GM06990 (cell line): ENCODE data around the gene GNG11.

Experiments
- DNase-seq: peaks from one replicate; pipeline ENCODE4 v3.0.0-alpha.2; 2011; ENCODE audit not compliant: insufficient read length; ENCODE audit errors: extremely low read depth
- H3K27me3 ChIP-seq: replicated peaks from 2 replicates; pipeline ENCODE4 v1.6.0; 2011; ENCODE audit warnings: low read length; ENCODE audit not compliant: control insufficient read depth, insufficient read depth
- H3K36me3 ChIP-seq: 2 replicates; pipeline ENCODE4 v1.5.1; 2011; ENCODE audit warnings: low read length; ENCODE audit not compliant: control insufficient read depth, insufficient read depth
- H3K4me3 ChIP-seq: replicated peaks from 2 replicates; pipeline ENCODE4 v1.5.1; 2011; ENCODE audit warnings: low read depth, mild to moderate bottlenecking, control low read depth, low read length
- TF ChIP-seq, protein P1 (sequence below): IDR thresholded peaks from 2 replicates; pipeline ENCODE4 v1.5.1; 2011; ENCODE audit warnings: low read length, control low read depth, mild to moderate bottlenecking, inconsistent platforms; ENCODE audit not compliant: insufficient read depth, poor library complexity, severe bottlenecking

GNG11 gene

DNA sequence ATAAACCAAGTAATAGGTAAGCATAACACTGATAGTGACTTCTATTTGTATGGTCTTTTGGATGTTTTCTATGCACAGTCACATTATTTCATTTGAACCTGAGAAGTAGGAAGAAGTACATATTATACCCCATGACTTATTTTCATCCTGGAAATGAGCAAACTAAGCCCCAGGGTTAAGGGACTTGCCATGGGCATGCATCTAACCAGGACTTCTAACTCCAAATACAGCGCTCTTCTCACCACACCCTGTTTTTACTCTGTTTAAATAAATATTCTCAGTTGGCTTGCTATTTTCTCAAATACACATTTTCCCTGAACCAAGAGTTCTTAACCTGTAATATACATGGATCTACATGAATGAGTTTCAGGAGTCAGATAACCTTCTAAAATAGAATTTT lies 16.3 kb downstream of the GNG11 start:
- DNase-seq, result no peak
- TF ChIP-seq, protein P1, sequence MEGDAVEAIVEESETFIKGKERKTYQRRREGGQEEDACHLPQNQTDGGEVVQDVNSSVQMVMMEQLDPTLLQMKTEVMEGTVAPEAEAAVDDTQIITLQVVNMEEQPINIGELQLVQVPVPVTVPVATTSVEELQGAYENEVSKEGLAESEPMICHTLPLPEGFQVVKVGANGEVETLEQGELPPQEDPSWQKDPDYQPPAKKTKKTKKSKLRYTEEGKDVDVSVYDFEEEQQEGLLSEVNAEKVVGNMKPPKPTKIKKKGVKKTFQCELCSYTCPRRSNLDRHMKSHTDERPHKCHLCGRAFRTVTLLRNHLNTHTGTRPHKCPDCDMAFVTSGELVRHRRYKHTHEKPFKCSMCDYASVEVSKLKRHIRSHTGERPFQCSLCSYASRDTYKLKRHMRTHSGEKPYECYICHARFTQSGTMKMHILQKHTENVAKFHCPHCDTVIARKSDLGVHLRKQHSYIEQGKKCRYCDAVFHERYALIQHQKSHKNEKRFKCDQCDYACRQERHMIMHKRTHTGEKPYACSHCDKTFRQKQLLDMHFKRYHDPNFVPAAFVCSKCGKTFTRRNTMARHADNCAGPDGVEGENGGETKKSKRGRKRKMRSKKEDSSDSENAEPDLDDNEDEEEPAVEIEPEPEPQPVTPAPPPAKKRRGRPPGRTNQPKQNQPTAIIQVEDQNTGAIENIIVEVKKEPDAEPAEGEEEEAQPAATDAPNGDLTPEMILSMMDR, result no peak
- Histone ChIP-seq H3K27me3 (no peaks in the 10 kb centered on the region; the same call in 1 of the 2 replicates), H3K4me3 (no peak overlapping the region), H3K36me3 (no peaks in the 10 kb centered on the region)

DNA sequence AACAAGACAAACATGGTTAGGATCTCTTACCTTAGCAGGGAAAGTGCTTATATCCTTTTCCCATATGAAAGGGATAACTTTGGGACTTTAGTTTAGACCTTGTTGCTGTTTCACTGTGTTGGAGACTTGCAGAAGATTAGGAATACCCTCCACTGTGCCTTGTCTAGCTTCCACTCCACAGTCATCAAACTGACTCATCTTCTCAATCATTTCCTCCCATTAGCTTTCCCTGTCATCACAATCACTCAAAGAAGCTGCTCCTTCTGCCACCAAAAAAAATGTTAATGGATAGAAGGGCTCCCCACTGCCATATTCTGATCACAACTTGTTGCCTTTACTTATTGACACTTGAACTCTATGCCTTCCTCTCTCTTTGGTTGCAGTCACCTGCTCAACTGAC lies 16.8 kb downstream of the GNG11 start:
- Histone ChIP-seq H3K4me3 (no peak overlapping the region), H3K27me3 (no peaks in the 10 kb centered on the region; the same call in 1 of the 2 replicates), H3K36me3 (no peaks in the 10 kb centered on the region)
- TF ChIP-seq, protein P1, result no peak
- no peak for DNase-seq

DNA sequence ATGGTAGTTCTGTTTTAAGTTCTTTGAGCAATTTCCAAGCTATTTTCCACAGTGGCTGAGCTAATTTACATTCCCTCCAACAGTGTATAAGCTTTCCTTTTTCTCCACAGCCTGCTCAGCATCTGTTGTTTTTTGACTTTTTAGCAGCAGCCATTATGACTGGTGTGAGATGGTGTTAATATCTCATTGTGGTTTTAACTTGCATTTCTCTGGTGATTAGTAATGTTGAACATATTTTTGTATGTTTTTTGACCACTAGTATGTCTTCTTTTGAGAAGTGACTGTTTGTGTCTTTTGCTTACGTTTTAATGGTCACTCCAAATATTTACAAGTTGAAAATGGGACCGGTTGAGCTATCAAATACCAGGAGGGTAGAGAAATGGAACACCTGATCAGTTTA lies 20.4 kb downstream of the GNG11 start:
- H3K36me3 ChIP-seq, result no peaks in the 10 kb centered on the region
- TF ChIP-seq, protein P1, result no peak
- H3K4me3 ChIP-seq, result no peak overlapping the region
- no peak for DNase-seq
- H3K27me3 ChIP-seq, result no peaks in the 10 kb centered on the region

DNA sequence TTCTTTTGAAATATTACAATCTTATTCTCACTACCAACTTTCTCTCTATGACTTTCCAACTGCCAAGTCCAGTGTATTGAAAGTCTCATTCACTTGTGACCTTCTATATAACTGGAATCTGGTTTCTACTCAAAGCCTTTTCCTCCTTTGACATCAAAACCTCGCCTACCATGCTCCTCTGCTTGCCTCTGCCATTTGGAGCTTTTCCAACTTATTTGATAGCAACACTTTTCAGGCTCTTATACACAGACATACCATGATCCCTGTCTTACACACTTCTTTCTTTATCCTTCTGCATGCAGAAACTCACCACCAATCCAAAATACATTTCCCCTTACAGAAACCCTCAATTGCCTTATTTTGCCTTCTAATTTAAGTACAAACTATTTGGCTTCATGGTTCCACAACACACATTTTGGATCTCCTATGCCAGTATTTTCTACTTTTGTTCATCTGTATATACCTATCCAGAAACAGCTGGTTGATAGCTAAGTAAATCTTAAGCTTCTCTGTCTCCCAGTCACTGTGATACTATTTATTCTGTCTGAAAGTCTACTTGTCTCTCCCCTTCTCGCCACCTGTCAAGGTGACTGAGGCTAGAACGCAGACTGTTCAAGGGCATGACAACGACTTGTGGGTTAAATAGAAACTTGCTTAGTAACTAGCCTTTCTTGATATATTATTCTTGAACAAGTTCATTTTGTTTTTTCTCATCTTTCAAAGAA lies 22.4 kb downstream of the GNG11 start:
- TF ChIP-seq, protein P1, result no peak
- Histone ChIP-seq H3K36me3 (no peaks in the 10 kb centered on the region), H3K27me3 (no peaks in the 10 kb centered on the region), H3K4me3 (no peak overlapping the region)
- no peak for DNase-seq

DNA sequence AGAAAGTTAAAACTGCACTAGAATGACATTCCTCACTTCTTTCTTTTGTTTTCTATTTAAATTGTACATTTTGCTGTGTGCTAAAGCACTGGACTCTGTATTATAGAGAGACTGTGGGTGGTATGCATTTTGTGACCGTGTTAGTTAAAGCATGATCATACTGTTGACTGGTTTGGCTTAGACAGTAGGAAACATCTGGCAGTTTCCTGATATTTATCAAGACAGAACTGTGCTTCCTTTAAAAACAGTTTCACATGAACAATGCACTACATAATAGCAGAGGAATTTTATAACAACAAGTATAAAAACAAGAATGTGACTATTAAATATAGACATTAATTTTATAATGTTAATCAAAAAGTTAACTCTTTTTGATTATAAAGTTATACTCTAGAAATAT lies 23.1 kb downstream of the GNG11 start:
- DNase-seq, result no peak
- Histone ChIP-seq H3K36me3 (no peaks in the 10 kb centered on the region), H3K4me3 (no peak overlapping the region), H3K27me3 (no peaks in the 10 kb centered on the region)
- TF ChIP-seq, protein P1, result no peak

DNA sequence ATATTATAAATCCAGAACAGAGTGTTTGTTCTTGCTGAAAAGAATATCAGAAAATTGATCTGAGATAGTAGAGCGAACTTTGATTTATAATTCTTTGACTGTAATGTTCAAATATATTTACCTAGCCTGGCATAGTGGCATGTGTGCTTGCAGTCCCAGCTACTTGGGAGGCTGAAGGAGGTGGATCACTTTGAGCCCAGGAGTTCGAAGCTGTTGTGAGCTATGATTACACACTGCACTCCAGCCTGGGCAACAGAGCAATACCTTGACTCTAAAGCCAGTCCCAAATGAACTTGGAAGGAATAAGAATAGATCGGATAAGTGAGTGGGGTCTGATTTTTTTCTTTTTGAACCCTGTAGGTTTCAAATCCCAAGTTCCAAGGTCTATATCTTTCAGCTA lies 23.5 kb downstream of the GNG11 start:
- TF ChIP-seq, protein P1, result no peak
- Histone ChIP-seq H3K36me3 (no peaks in the 10 kb centered on the region), H3K4me3 (no peak overlapping the region), H3K27me3 (no peaks in the 10 kb centered on the region)
- no peak for DNase-seq
